ENCODE measurements around the gene CARHSP1.
"Not testable (repeated sequence)": the region's sequence is repeated elsewhere in the genome, so short reads cannot be mapped to it uniquely, and the experiment has no call there.

CARHSP1 gene

GRCh38 chr16:8828541-8829165, 40.2 kb downstream of the CARHSP1 start:
- no peak for DNase-seq (ENCODE audit: low spot score)

- no peak for DNase-seq (ENCODE audit: low spot score)
These were observed 42.4 kb downstream of the CARHSP1 start for GRCh38 chr16:8826278-8826879.

GRCh38 chr16:8822403-8822802, 46.4 kb downstream of the CARHSP1 start:
- no peak for DNase-seq (ENCODE audit: low spot score)

- no peak for DNase-seq (ENCODE audit: low spot score)
These were observed 49.3 kb downstream of the CARHSP1 start for GRCh38 chr16:8819411-8820034.

GRCh38 chr16:8818504-8819270, 50.1 kb downstream of the CARHSP1 start:
- DNase-seq (ENCODE audit: low spot score), result no peak

GRCh38 chr16:8816967-8817655, 51.7 kb downstream of the CARHSP1 start:
- peak; percentile 7 for DNase-seq (ENCODE audit: low spot score)

- no peak for DNase-seq (ENCODE audit: low spot score)
These were observed 54.6 kb downstream of the CARHSP1 start for GRCh38 chr16:8814095-8814806.

- no peak for DNase-seq (ENCODE audit: low spot score)
These were observed 56.5 kb downstream of the CARHSP1 start for GRCh38 chr16:8812162-8812843.

- no peak for DNase-seq (ENCODE audit: low spot score)
These were observed 60.0 kb downstream of the CARHSP1 start for GRCh38 chr16:8808613-8809353.

- DNase-seq (ENCODE audit: low spot score), result no peak
These were observed 60.8 kb downstream of the CARHSP1 start for GRCh38 chr16:8808009-8808408.

GRCh38 chr16:8807189-8807588, 61.6 kb downstream of the CARHSP1 start:
- DNase-seq (ENCODE audit: low spot score), result no peak

GRCh38 chr16:8806272-8806983, 62.4 kb downstream of the CARHSP1 start:
- DNase-seq (ENCODE audit: low spot score), result no peak

GRCh38 chr16:8804313-8804712, 64.5 kb downstream of the CARHSP1 start:
- DNase-seq (ENCODE audit: low spot score), result no peak

- DNase-seq (ENCODE audit: low spot score), result not testable (repeated sequence)
These were observed 65.1 kb downstream of the CARHSP1 start for GRCh38 chr16:8803733-8804132.
